MM.1S (cell line): ENCODE data around the gene VCL.
"Not testable (repeated sequence)": the region's sequence is repeated elsewhere in the genome, so short reads cannot be mapped to it uniquely, and the experiment has no call there.

Experiments used
- CTCF ChIP-seq: fragments of 300-600 bp; sonication (generic); IDR thresholded peaks from 2 replicates; pipeline ENCODE4 v1.5.1; 2016; ENCODE audit warnings: antibody characterized with exemption, low read length, mixed read lengths
- EZH2phosphoT487 ChIP-seq: fragments of 300-600 bp; sonication (generic); IDR thresholded peaks from 2 replicates; pipeline ENCODE4 v1.6.1; 2018; ENCODE audit warnings: antibody characterized with exemption, low read length

GRCh38 chr10:73963533-73963932 lies 34.4 kb upstream of the VCL start:
- not testable (repeated sequence) for TF ChIP-seq CTCF, EZH2phosphoT487
